Nephron (organoid): ENCODE measurements around the gene HS3ST3A1.

ENCODE experiments used
- H3K27ac Mint-ChIP-seq, 3 experiments: 2 replicates each; pipeline ENCODE4 v1.8.0; 2020; ENCODE audit warnings: mixed read lengths in 3 of 3, mild to moderate bottlenecking in 2 of 3, moderate library complexity in 1 of 3
- H3K27me3 Mint-ChIP-seq: 2 replicates; pipeline ENCODE4 v1.8.0; 2021; ENCODE audit warnings: low read depth, mild to moderate bottlenecking, moderate library complexity, mixed read lengths
- H3K36me3 Mint-ChIP-seq: 2 replicates; pipeline ENCODE4 v1.8.0; 2020; ENCODE audit warnings: low read depth, mixed read lengths
- H3K4me1 Mint-ChIP-seq: 2 replicates; pipeline ENCODE4 v1.8.0; 2020; ENCODE audit warnings: mixed read lengths
- H3K4me3 Mint-ChIP-seq, 3 experiments: 2 replicates each; pipeline ENCODE4 v1.8.0; 2020; ENCODE audit warnings: mild to moderate bottlenecking in 3 of 3, mixed read lengths in 3 of 3, moderate library complexity in 2 of 3
- H3K9me3 Mint-ChIP-seq: 2 replicates; pipeline ENCODE4 v1.8.0; 2020; ENCODE audit warnings: mixed read lengths
- CTCF ChIP-seq, 3 experiments: fragments of 200-600 bp; sonication (generic); IDR thresholded peaks; one replicate each; pipeline ENCODE4 v1.5.0; 2021; ENCODE audit warnings: antibody characterized with exemption in 3 of 3; ENCODE audit not compliant: unreplicated experiment in 3 of 3

Gene HS3ST3A1

DNA sequence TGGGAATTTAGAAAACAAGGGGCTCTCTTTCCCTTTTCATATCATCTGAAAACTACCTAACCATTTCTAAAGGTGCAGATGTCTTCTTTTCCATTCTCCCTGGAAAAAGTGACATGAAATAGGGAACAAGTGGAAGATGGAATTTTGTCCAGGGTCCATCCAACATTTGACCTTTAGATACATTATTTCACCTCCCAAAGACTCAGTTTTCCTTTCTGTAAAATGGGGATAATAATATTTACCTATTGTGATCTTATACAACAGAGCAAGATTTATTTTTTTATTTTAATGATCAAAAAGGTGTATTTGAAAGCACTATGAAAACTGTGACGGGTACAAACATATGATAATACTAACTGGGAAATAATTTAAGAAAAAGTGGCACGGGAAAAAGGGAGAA lies 106.3 kb downstream of the HS3ST3A1 start:
- Mint-ChIP-seq H3K27ac (no peak overlapping the region), H3K27me3 (no peaks in the 10 kb centered on the region), H3K4me3 (no peak overlapping the region), H3K36me3 (peaks cover 26% of the 10 kb centered on the region), H3K9me3 (no peaks in the 10 kb centered on the region), H3K4me1 (peaks cover 8% of the 10 kb centered on the region)
- no peak for TF ChIP-seq CTCF (IDR thresholded peaks at IDR 0.05; ENCODE audit: unreplicated experiment in 3 of 3)

- Mint-ChIP-seq H3K4me1 (peaks cover 20% of the 10 kb centered on the region), H3K9me3 (no peaks in the 10 kb centered on the region), H3K27me3 (no peaks in the 10 kb centered on the region), H3K4me3 (no peak overlapping the region), H3K36me3 (peaks cover 26% of the 10 kb centered on the region), H3K27ac (no peak overlapping the region)
- TF ChIP-seq CTCF (IDR thresholded peaks at IDR 0.05; ENCODE audit: unreplicated experiment in 3 of 3) = no peak
Measured at GRCh38 chr17:13492737-13493122, 109.0 kb downstream of the HS3ST3A1 start.

DNA sequence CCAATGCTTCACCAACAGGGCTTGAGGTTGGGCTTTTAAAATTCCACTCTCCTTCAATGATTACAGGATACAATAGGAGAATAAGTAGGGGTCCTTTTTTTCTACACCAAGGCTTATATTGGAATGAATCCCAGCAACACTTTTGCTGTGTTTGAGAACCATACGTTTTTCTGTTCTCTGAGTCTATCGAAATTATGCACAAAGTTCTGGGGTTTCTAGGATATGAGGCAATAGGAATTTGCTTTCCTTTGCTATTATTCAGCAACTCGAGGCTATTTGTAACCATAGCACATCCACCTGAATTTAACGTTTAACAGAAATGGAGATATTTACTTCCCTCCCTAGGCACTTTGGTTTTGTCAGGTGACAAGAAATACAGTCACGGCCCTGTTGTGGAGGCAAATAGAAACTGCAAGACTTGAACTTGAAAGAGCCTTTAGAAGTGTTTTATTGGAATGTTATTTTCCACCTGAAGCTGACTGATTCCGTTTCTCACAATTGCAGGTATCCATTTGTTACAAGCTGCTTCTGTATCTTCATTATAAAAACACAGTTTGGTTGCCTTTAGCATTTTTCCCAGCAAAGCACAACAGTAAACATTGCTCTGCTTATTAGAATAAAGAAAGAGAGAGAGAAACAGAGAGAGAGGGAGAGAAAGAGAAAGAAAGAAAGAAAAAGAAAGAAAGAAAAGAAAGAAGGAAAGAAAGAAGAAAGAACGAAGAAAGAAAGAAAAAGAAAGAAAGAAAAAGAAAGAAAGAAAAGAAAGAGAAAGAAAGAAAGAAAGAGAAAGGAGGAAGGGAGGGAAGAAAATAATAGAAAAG lies 109.6 kb downstream of the HS3ST3A1 start:
- Mint-ChIP-seq H3K36me3 (peaks cover 22% of the 10 kb centered on the region), H3K27me3 (no peaks in the 10 kb centered on the region), H3K9me3 (no peaks in the 10 kb centered on the region), H3K27ac (peak overlapping the region in 1 of 3 experiments; percentile 18), H3K4me3 (no peak overlapping the region), H3K4me1 (peaks cover 20% of the 10 kb centered on the region)
- TF ChIP-seq CTCF (IDR thresholded peaks at IDR 0.05; ENCODE audit: unreplicated experiment in 3 of 3) = no peak

GRCh38 chr17:13491491-13491890 lies 110.2 kb downstream of the HS3ST3A1 start:
- no peak for TF ChIP-seq CTCF (IDR thresholded peaks at IDR 0.05; ENCODE audit: unreplicated experiment in 3 of 3)
- H3K9me3 Mint-ChIP-seq = no peaks in the 10 kb centered on the region
- H3K27ac Mint-ChIP-seq = no peak overlapping the region
- no peaks in the 10 kb centered on the region for H3K27me3 Mint-ChIP-seq
- H3K4me1 Mint-ChIP-seq = peaks cover 20% of the 10 kb centered on the region
- no peak overlapping the region for H3K4me3 Mint-ChIP-seq
- peaks cover 16% of the 10 kb centered on the region for H3K36me3 Mint-ChIP-seq

- Mint-ChIP-seq H3K27me3 (no peaks in the 10 kb centered on the region), H3K27ac (no peak overlapping the region), H3K36me3 (peaks cover 16% of the 10 kb centered on the region), H3K9me3 (no peaks in the 10 kb centered on the region), H3K4me1 (peaks cover 20% of the 10 kb centered on the region), H3K4me3 (no peak overlapping the region)
- TF ChIP-seq CTCF (IDR thresholded peaks at IDR 0.05; ENCODE audit: unreplicated experiment in 3 of 3) = no peak
Measured at GRCh38 chr17:13490906-13491482, 110.7 kb downstream of the HS3ST3A1 start.

DNA sequence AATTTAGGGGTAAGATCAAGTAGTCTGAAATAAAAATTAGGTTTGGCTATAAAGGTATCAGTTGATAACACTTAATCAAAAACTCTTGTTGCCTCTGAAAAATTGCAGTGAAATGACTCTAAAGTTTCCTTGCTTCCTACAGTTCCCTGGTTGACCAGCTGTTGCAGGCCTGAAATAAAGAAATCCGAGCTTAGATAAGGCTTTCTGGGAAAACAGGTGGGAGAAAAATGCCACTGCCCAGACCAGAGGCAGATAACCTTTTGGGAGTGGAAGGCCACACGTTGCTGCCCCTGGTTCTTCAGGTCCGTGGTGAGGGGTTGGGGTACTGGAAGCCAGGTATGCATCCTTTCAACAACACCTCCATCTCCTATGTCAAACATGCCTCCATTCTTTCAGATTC lies 111.3 kb downstream of the HS3ST3A1 start:
- H3K27ac Mint-ChIP-seq = peak overlapping the region in 1 of 3 experiments; percentile 14
- H3K36me3 Mint-ChIP-seq = peaks cover 10% of the 10 kb centered on the region
- H3K27me3 Mint-ChIP-seq = no peaks in the 10 kb centered on the region
- peaks cover 20% of the 10 kb centered on the region for H3K4me1 Mint-ChIP-seq
- no peak for TF ChIP-seq CTCF (IDR thresholded peaks at IDR 0.05; ENCODE audit: unreplicated experiment in 3 of 3)
- H3K9me3 Mint-ChIP-seq = no peaks in the 10 kb centered on the region
- no peak overlapping the region for H3K4me3 Mint-ChIP-seq
